HepG2 (cell line): ENCODE data around the gene GPR107. TPM values are rescaled to one million over a fixed set of nuclear protein-coding genes. Genes with fewer than 3 reads are reported as not detected.
"Not testable (repeated sequence)": the region's sequence is repeated elsewhere in the genome, so short reads cannot be mapped to it uniquely, and the experiment has no call there.

Experiments used
- ATAC-seq: fragments of 200-7000 bp; cut with Tn5 transposase; 3 replicates; pipeline ENCODE4 v1.9.1; 2020; ENCODE audit warnings: mild to moderate bottlenecking, moderate library complexity
- BruUV-seq: library from RNA; stranded (reverse); fragments of 400-500 nt; replicated peaks from 2 replicates; lab custom pipeline; 2021; lab: Mats Ljungman, UMichigan
- CTCF ChIA-PET: fragments of 300-600 bp; formaldehyde crosslinking; extraction: SDS; loops from one replicate; lab custom pipeline; 2021; ENCODE audit warnings: low total read pairs, inconsistent platforms, low intra/inter-chr PET ratio; lab: Yijun Ruan, JAX
- POLR2A ChIA-PET: fragments of 350-600 bp; sonication (Branson Sonifier 250); formaldehyde crosslinking; loops from one replicate; lab custom pipeline; 2020; ENCODE audit warnings: antibody characterized with exemption, inconsistent platforms; lab: Yijun Ruan, JAX
- DNase-seq: peaks from one replicate; pipeline ENCODE4 v3.0.0-alpha.2; 2015; ENCODE audit warnings: low spot score
- FAIRE-seq: peaks from 3 replicates; lab custom pipeline; 2011; peaks lifted over from hg19 to GRCh38; lab: Jason Lieb, UNC
- H2AFZ ChIP-seq: one replicate; pipeline ENCODE4 v1.6.1; 2011; ENCODE audit warnings: low read length, inconsistent platforms
- H3K27ac ChIP-seq: fragments of 300-600 bp; 3 replicates; pipeline ENCODE4 v1.8.0; 2011; ENCODE audit warnings: mixed run types, mild to moderate bottlenecking, mixed read lengths, low read length, inconsistent platforms; ENCODE audit not compliant: insufficient read depth; ENCODE audit errors: extremely low read length
- H3K27me3 ChIP-seq, 2 experiments: fragments of 200-600 bp in 1 of 2; 2 replicates in 1 of 2; 3 replicates in 1 of 2; pipeline versions ENCODE4 v1.6.0 to v1.8.0; 2011; ENCODE audit warnings: low read length in 2 of 2, mild to moderate bottlenecking in 2 of 2, moderate library complexity in 2 of 2, inconsistent platforms in 1 of 2; ENCODE audit not compliant: insufficient read depth in 2 of 2, control insufficient read depth in 1 of 2
- H3K36me3 ChIP-seq, 2 experiments: fragments of 200-600 bp in 1 of 2; replicated peaks in 1 of 2; 2 replicates in 1 of 2; 3 replicates in 1 of 2; pipeline versions ENCODE4 v1.5.1 to v1.8.0; 2011; ENCODE audit warnings: low read length in 2 of 2, inconsistent platforms in 1 of 2; ENCODE audit not compliant: insufficient read depth in 2 of 2, control insufficient read depth in 1 of 2
- H3K4me1 ChIP-seq: 2 replicates; pipeline ENCODE4 v1.5.1; 2012; ENCODE audit warnings: low read length, inconsistent platforms; ENCODE audit not compliant: insufficient read depth
- H3K4me2 ChIP-seq: 2 replicates; pipeline ENCODE4 v1.6.0; 2011; ENCODE audit warnings: low read depth, low read length, inconsistent platforms
- H3K4me3 ChIP-seq, 3 experiments: fragments of 200-600 bp in 1 of 3; sonication (generic), shearing (Covaris generic) in 1 of 3; replicated peaks in 1 of 3; 2 replicates each; pipeline ENCODE4 v1.5.1; 2011 to 2016; ENCODE audit warnings: low read length in 3 of 3, inconsistent platforms in 2 of 3, low read depth in 2 of 3, mild to moderate bottlenecking in 2 of 3, control low read depth in 1 of 3, mixed read lengths in 1 of 3; ENCODE audit not compliant: insufficient read depth in 1 of 3
- H3K79me2 ChIP-seq: one replicate; pipeline ENCODE4 v1.6.1; 2011; ENCODE audit warnings: low read length, inconsistent platforms; ENCODE audit not compliant: insufficient read depth
- H3K9ac ChIP-seq: 2 replicates; pipeline ENCODE4 v1.6.0; 2011; ENCODE audit warnings: mild to moderate bottlenecking, low read depth, low read length, inconsistent platforms; ENCODE audit not compliant: insufficient read depth
- H3K9me3 ChIP-seq: 2 replicates; pipeline ENCODE4 v1.5.1; 2012; ENCODE audit warnings: mild to moderate bottlenecking, low read length
- H4K20me1 ChIP-seq: 2 replicates; pipeline ENCODE4 v1.6.0; 2011; ENCODE audit warnings: inconsistent platforms, mild to moderate bottlenecking, low read length, moderate library complexity; ENCODE audit not compliant: insufficient read depth
- ASH2L ChIP-seq: fragments of 300-600, 200-600 bp; sonication (generic); IDR thresholded peaks from 2 replicates; pipeline ENCODE4 v1.7.0; 2017; ENCODE audit warnings: low read depth, mild to moderate bottlenecking, moderate library complexity, mixed read lengths, low read length; ENCODE audit not compliant: insufficient read length
- ATAD3A ChIP-seq: sonication (generic); formaldehyde crosslinking; IDR thresholded peaks from 2 replicates; pipeline ENCODE4 v1.4.0; 2020; ENCODE audit warnings: missing genetic modification reagents
- FOSL2 ChIP-seq: sonication (generic); formaldehyde crosslinking; IDR thresholded peaks from 2 replicates; pipeline ENCODE4 v1.4.0; 2020; ENCODE audit warnings: missing genetic modification reagents
- HIC2 ChIP-seq: sonication (generic); formaldehyde crosslinking; IDR thresholded peaks from 2 replicates; pipeline ENCODE4 v1.9.0; 2022; ENCODE audit warnings: low read depth, missing genetic modification reagents
- SOX13 ChIP-seq, 3 experiments: fragments of 450-650 bp in 1 of 3; sonication (generic) in 1 of 3; formaldehyde crosslinking in 1 of 3; IDR thresholded peaks in 2 of 3; conservative IDR thresholded peaks in 1 of 3; 2 replicates each; pipeline versions ENCODE4 v1.5.0 to v1.6.1; 2016 to 2020; ENCODE audit warnings: antibody characterized with exemption in 1 of 3, mild to moderate bottlenecking in 1 of 3, missing compliant biosample characterization in 1 of 3, missing genetic modification reagents in 1 of 3, moderate library complexity in 1 of 3
- ZNF121 ChIP-seq: sonication (generic); formaldehyde crosslinking; IDR thresholded peaks from 2 replicates; pipeline ENCODE4 v1.5.0; 2020; ENCODE audit warnings: mild to moderate bottlenecking, missing genetic modification reagents
- ZNF317 ChIP-seq: sonication (generic); formaldehyde crosslinking; IDR thresholded peaks from 2 replicates; pipeline ENCODE4 v1.5.0; 2020; ENCODE audit warnings: mild to moderate bottlenecking, missing genetic modification reagents
- ZNF770 ChIP-seq: sonication (generic); formaldehyde crosslinking; IDR thresholded peaks from 2 replicates; pipeline ENCODE4 v1.5.0; 2020; ENCODE audit warnings: mild to moderate bottlenecking, missing genetic modification reagents
- WGBS: methylation state at CpG from one replicate; pipeline ENCODE4 v1.1.6; 2017; ENCODE audit warnings: low lambda C conversion rate; 5-methylcytosine and 5-hydroxymethylcytosine counted together
- in situ Hi-C: cut with HindIII; loops from 2 replicates; pipeline ENCODE4 v1.10.0; 2017; ENCODE audit warnings: low pct_unique_long_range_greater_than_20kb; ENCODE audit not compliant: extremely low pct_ligation_motif_present
- intact Hi-C: fragments of 100-400 bp; cut with micrococcal nuclease; formaldehyde crosslinking; loops from one replicate; pipeline ENCODE4 v1.10.0; 2022; ENCODE audit not compliant: unreplicated experiment
- polyA plus RNA-seq, 8 experiments: library from polyadenylated mRNA; depleted of rRNA in 3 of 8; stranded (reverse) in 7 of 8; unstranded in 1 of 8; fragments of >200 nt; fragmentation: Illumina TruSeq in 4 of 8; extraction: Trizol in 4 of 8; gene quantifications; 2 replicates each; pipeline versions ENCODE4 v1.2.1 to v1.2.3, GENCODE V29; 2011 to 2016; ENCODE audit warnings: low read depth in 4 of 8, missing spikeins in 1 of 8, mixed read lengths in 1 of 8; ENCODE audit not compliant: insufficient read depth in 1 of 8
- total RNA-seq, 5 experiments: library from RNA; depleted of rRNA; stranded (reverse); fragments of >200 nt; fragmentation: Illumina TruSeq; extraction: Trizol; gene quantifications; 2 replicates each; pipeline ENCODE4 v1.2.3, GENCODE V29; 2016; ENCODE audit warnings: low read depth in 1 of 5
- TF ChIP-seq, protein P1 (sequence below): sonication (generic); formaldehyde crosslinking; IDR thresholded peaks from 2 replicates; pipeline ENCODE4 v1.5.0; 2020; ENCODE audit warnings: missing genetic modification reagents
- TF ChIP-seq, protein P2 (sequence below): IDR thresholded peaks from 2 replicates; pipeline ENCODE4 v1.6.1; 2016

GPR107 gene
- total and polyA plus RNA-seq, 2 of the 13 experiments (the other 11 are each of a cell fraction or from before 2014, with no cell fraction given) = 22.5 to 24.4 TPM

GRCh38 chr9:130006952-130007351 lies 46.8 kb upstream of the GPR107 start:
- in situ Hi-C loops, H3K9me3 ChIP-seq, intact Hi-C loops, H3K4me3 ChIP-seq, H3K9ac ChIP-seq, ATAC-seq, POLR2A ChIA-PET, FAIRE-seq, H3K36me3 ChIP-seq, BruUV-seq, H2AFZ ChIP-seq, H3K4me2 ChIP-seq, DNase-seq, H3K27me3 ChIP-seq, CTCF ChIA-PET, H4K20me1 ChIP-seq: not testable (repeated sequence)
- Histone ChIP-seq H3K27ac (peak overlapping the region; percentile 49), H3K79me2 (peaks cover 12% of the 10 kb centered on the region), H3K4me1 (peaks cover 28% of the 10 kb centered on the region)
- peak; percentile 66 for TF ChIP-seq ZNF121 (CRISPR knock-in tag)
- TF ChIP-seq ZNF770 (CRISPR knock-in tag) = peak; percentile 69
- 96% methylated on average over 6 of the region's 6 CpGs for WGBS

DNA sequence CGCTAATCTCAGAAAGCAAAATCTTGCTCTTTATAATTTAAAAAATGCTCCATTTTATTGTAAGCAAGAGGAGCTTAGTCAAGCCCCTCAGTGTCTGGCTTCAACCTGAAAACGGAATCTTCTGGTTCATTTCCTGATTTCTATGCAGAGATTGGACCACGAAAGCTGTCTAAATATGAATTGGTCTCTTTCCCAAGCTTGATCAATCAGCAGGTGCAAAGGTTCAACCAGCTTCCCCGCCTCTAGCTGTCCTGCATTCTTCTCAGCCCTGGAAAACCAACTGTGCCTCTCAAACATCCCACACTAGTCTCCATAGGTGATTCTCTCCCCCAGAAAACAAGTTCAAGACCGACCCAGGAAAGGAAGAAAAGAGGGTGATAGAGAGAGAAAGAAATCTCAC lies 45.2 kb upstream of the GPR107 start:
- H3K4me2 ChIP-seq = peak overlapping the region; percentile 40
- no peak overlapping the region for H2AFZ ChIP-seq
- ATAC-seq = peak; percentile 98
- 16% methylated on average over 5 of the region's 5 CpGs for WGBS
- H3K27me3 ChIP-seq = no peaks in the 10 kb centered on the region
- DNase-seq = peak; percentile 82
- H3K27ac ChIP-seq = peak overlapping the region; percentile 59
- H3K4me3 ChIP-seq = no peak overlapping the region; a peak in 1 of 6 replicates
- H3K36me3 ChIP-seq = no peaks in the 10 kb centered on the region
- 0 out of 2 replicates have a peak, but pooled peaks cover 5% of the 10 kb centered on the region for H3K9me3 ChIP-seq
- H3K4me1 ChIP-seq = peaks cover 28% of the 10 kb centered on the region
- ChIA-PET CTCF (no interaction called here), POLR2A (interaction anchor here (0.7 to 1.2 kb wide), 5 partner anchors 8 to 45 kb away, joined by 3 to 4 read pairs (median 4); partner anchors contain the start of genes FNBP1 and GPR107)
- BruUV-seq = no TSS peak
- peak; percentile 97 for FAIRE-seq
- in situ Hi-C loops = no loop called here
- H3K79me2 ChIP-seq = peaks cover 9% of the 10 kb centered on the region
- H3K9ac ChIP-seq = no peak overlapping the region
- H4K20me1 ChIP-seq = no peaks in the 10 kb centered on the region; the same call in 1 of the 2 replicates
- intact Hi-C loops = no loop called here
- TF ChIP-seq ZNF317 (CRISPR knock-in tag) (0 out of 2 replicates have a peak, but pooled peaks have one; percentile 52), FOSL2 (CRISPR knock-in tag) (0 out of 2 replicates have a peak, but pooled peaks have one; percentile 18), ASH2L (peak; percentile 46), SOX13 (IDR thresholded peaks at IDR 0.05) (no peak), SOX13 (CRISPR knock-in tag; conservative IDR thresholded peaks at IDR 0.05 in 1 of 2, IDR thresholded peaks at IDR 0.05 in 1 of 2) (peak in 1 of 2 experiments; percentile 58; a peak in 1 of 4 replicates), ATAD3A (CRISPR knock-in tag) (no peak), HIC2 (CRISPR knock-in tag) (no peak)
- TF ChIP-seq, protein P1, sequence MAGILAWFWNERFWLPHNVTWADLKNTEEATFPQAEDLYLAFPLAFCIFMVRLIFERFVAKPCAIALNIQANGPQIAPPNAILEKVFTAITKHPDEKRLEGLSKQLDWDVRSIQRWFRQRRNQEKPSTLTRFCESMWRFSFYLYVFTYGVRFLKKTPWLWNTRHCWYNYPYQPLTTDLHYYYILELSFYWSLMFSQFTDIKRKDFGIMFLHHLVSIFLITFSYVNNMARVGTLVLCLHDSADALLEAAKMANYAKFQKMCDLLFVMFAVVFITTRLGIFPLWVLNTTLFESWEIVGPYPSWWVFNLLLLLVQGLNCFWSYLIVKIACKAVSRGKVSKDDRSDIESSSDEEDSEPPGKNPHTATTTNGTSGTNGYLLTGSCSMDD = no peak
- TF ChIP-seq, protein P2, sequence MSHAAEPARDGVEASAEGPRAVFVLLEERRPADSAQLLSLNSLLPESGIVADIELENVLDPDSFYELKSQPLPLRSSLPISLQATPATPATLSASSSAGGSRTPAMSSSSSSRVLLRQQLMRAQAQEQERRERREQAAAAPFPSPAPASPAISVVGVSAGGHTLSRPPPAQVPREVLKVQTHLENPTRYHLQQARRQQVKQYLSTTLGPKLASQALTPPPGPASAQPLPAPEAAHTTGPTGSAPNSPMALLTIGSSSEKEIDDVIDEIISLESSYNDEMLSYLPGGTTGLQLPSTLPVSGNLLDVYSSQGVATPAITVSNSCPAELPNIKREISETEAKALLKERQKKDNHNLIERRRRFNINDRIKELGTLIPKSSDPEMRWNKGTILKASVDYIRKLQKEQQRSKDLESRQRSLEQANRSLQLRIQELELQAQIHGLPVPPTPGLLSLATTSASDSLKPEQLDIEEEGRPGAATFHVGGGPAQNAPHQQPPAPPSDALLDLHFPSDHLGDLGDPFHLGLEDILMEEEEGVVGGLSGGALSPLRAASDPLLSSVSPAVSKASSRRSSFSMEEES (CRISPR knock-in tag) = 0 out of 2 replicates have a peak, but pooled peaks have one; percentile 25
